H9 (cell line): ENCODE data around the gene PLD2. TPM values are rescaled to one million over a fixed set of nuclear protein-coding genes. Genes with fewer than 3 reads are reported as not detected.
"Not testable (repeated sequence)": the region's sequence is repeated elsewhere in the genome, so short reads cannot be mapped to it uniquely, and the experiment has no call there.

Experiments used
- DNase-seq: peaks from one replicate; pipeline ENCODE4 v3.0.0-alpha.2; 2017
- H2AFZ ChIP-seq: one replicate; pipeline ENCODE4 v1.6.1; 2013; ENCODE audit warnings: mild to moderate bottlenecking, low read length, control low read depth, moderate library complexity
- H2AK5ac ChIP-seq: 2 replicates; pipeline ENCODE4 v1.6.1; 2013; ENCODE audit warnings: low read length, control low read depth, mixed read lengths; ENCODE audit not compliant: insufficient read length
- H2BK120ac ChIP-seq: one replicate; pipeline ENCODE4 v1.6.1; 2013; ENCODE audit warnings: low read depth, mild to moderate bottlenecking, low read length, control low read depth, inconsistent platforms; ENCODE audit not compliant: poor library complexity, severe bottlenecking
- H2BK12ac ChIP-seq: 2 replicates; pipeline ENCODE4 v1.6.1; 2013; ENCODE audit warnings: low read length, control low read depth, mixed read lengths, low read depth; ENCODE audit not compliant: insufficient read length
- H2BK15ac ChIP-seq: 2 replicates; pipeline ENCODE4 v1.6.1; 2013; ENCODE audit warnings: low read depth, low read length, control low read depth
- H2BK20ac ChIP-seq: one replicate; pipeline ENCODE4 v1.6.1; 2013; ENCODE audit warnings: low read depth, mild to moderate bottlenecking, low read length, control low read depth, inconsistent platforms; ENCODE audit not compliant: poor library complexity, severe bottlenecking
- H2BK5ac ChIP-seq: 2 replicates; pipeline ENCODE4 v1.6.1; 2013; ENCODE audit warnings: low read length, control low read depth, mixed read lengths; ENCODE audit not compliant: insufficient read length
- H3K14ac ChIP-seq: 2 replicates; pipeline ENCODE4 v1.6.1; 2013; ENCODE audit warnings: low read length, control low read depth; ENCODE audit not compliant: insufficient read depth
- H3K18ac ChIP-seq: 2 replicates; pipeline ENCODE4 v1.6.1; 2013; ENCODE audit warnings: low read depth, mild to moderate bottlenecking, mixed read lengths, low read length, control low read depth; ENCODE audit not compliant: insufficient read length
- H3K23ac ChIP-seq: 2 replicates; pipeline ENCODE4 v1.6.1; 2013; ENCODE audit warnings: low read length, control low read depth, mixed read lengths, low read depth; ENCODE audit not compliant: insufficient read length
- H3K23me2 ChIP-seq: 2 replicates; pipeline ENCODE4 v1.6.1; 2013; ENCODE audit warnings: low read depth, mild to moderate bottlenecking, mixed read lengths, low read length, control low read depth; ENCODE audit not compliant: insufficient read length, poor library complexity, severe bottlenecking
- H3K27ac ChIP-seq: 2 replicates; pipeline ENCODE4 v1.5.1; 2013; ENCODE audit warnings: low read length, control low read depth, mixed read lengths, low read depth; ENCODE audit not compliant: insufficient read length
- H3K27me3 ChIP-seq: 2 replicates; pipeline ENCODE4 v1.6.1; 2013; ENCODE audit warnings: low read length, control low read depth, inconsistent platforms; ENCODE audit not compliant: insufficient read depth
- H3K4ac ChIP-seq: 2 replicates; pipeline ENCODE4 v1.6.1; 2013; ENCODE audit warnings: low read depth, mild to moderate bottlenecking, control low read depth, inconsistent platforms, low read length, moderate library complexity
- H3K4me1 ChIP-seq: 2 replicates; pipeline ENCODE4 v1.6.1; 2013; ENCODE audit warnings: low read length, control low read depth, inconsistent platforms; ENCODE audit not compliant: insufficient read depth
- H3K4me2 ChIP-seq: 2 replicates; pipeline ENCODE4 v1.6.1; 2013; ENCODE audit warnings: low read length, control low read depth, mixed read lengths; ENCODE audit not compliant: insufficient read length, insufficient read depth
- H3K56ac ChIP-seq: 2 replicates; pipeline ENCODE4 v1.6.1; 2013; ENCODE audit warnings: low read depth, mild to moderate bottlenecking, mixed read lengths, low read length, control low read depth; ENCODE audit not compliant: insufficient read length
- H3K79me1 ChIP-seq: 2 replicates; pipeline ENCODE4 v1.6.1; 2013; ENCODE audit warnings: low read depth, mild to moderate bottlenecking, moderate library complexity, low read length, control low read depth, inconsistent platforms; ENCODE audit not compliant: insufficient read depth, poor library complexity, severe bottlenecking
- H3K79me2 ChIP-seq: 2 replicates; pipeline ENCODE4 v1.6.1; 2013; ENCODE audit warnings: low read length, control low read depth, inconsistent platforms; ENCODE audit not compliant: insufficient read depth
- H3K9ac ChIP-seq: 2 replicates; pipeline ENCODE4 v1.6.1; 2013; ENCODE audit warnings: low read length, control low read depth, mixed read lengths; ENCODE audit not compliant: insufficient read length; ENCODE audit errors: extremely low read depth
- H3K9me3 ChIP-seq: one replicate; pipeline ENCODE4 v1.6.1; 2013; ENCODE audit warnings: low read depth, low read length, inconsistent platforms; ENCODE audit not compliant: control insufficient read depth
- H3T11ph ChIP-seq: one replicate; pipeline ENCODE4 v1.6.1; 2013; ENCODE audit warnings: mild to moderate bottlenecking, low read length, control low read depth, inconsistent platforms
- H4K20me1 ChIP-seq: one replicate; pipeline ENCODE4 v1.6.1; 2013; ENCODE audit not compliant: control insufficient read depth, insufficient read length, insufficient read depth
- H4K5ac ChIP-seq: 2 replicates; pipeline ENCODE4 v1.6.1; 2013; ENCODE audit warnings: low read depth, mild to moderate bottlenecking, mixed read lengths, low read length, control low read depth; ENCODE audit not compliant: insufficient read length
- H4K8ac ChIP-seq: replicated peaks from 2 replicates; pipeline ENCODE4 v1.6.1; 2013; ENCODE audit warnings: low read length, control low read depth, mixed read lengths, low read depth; ENCODE audit not compliant: insufficient read length
- H4K91ac ChIP-seq: 2 replicates; pipeline ENCODE4 v1.6.1; 2013; ENCODE audit warnings: low read depth, mild to moderate bottlenecking, moderate library complexity, mixed read lengths, low read length, control low read depth; ENCODE audit not compliant: insufficient read length
- H3K27ac Mint-ChIP-seq, 3 experiments: 2 replicates in 2 of 3; 3 replicates in 1 of 3; pipeline ENCODE4 v1.8.0; 2020 to 2021; ENCODE audit warnings: mixed read lengths in 3 of 3, mild to moderate bottlenecking in 1 of 3, moderate library complexity in 1 of 3
- H3K27me3 Mint-ChIP-seq: 2 replicates; pipeline ENCODE4 v1.8.0; 2021; ENCODE audit warnings: low read depth, mild to moderate bottlenecking, moderate library complexity, mixed read lengths
- H3K36me3 Mint-ChIP-seq, 3 experiments: 2 replicates in 2 of 3; 3 replicates in 1 of 3; pipeline ENCODE4 v1.8.0; 2020 to 2021; ENCODE audit warnings: low read depth in 3 of 3, mixed read lengths in 3 of 3; ENCODE audit not compliant: insufficient read depth in 1 of 3
- H3K4me1 Mint-ChIP-seq, 2 experiments: 2 replicates each; pipeline ENCODE4 v1.8.0; 2020; ENCODE audit warnings: mixed read lengths in 2 of 2
- H3K4me3 Mint-ChIP-seq, 2 experiments: 2 replicates in 1 of 2; 3 replicates in 1 of 2; pipeline ENCODE4 v1.8.0; 2020 to 2021; ENCODE audit warnings: mild to moderate bottlenecking in 2 of 2, mixed read lengths in 2 of 2, moderate library complexity in 1 of 2
- H3K9me3 Mint-ChIP-seq, 2 experiments: 2 replicates in 1 of 2; 3 replicates in 1 of 2; pipeline ENCODE4 v1.8.0; 2020; ENCODE audit warnings: mild to moderate bottlenecking in 2 of 2, mixed read lengths in 2 of 2, moderate library complexity in 1 of 2
- WGBS: extraction: QIAGEN DNeasy Blood & Tissue Kit; methylation state at CpG from one replicate; pipeline ENCODE4 v1.1.7; 2013; ENCODE audit warnings: missing lambda C conversion rate, low lambda C conversion rate, mixed read lengths; ENCODE audit not compliant: insufficient read length; ENCODE audit errors: extremely low coverage; 5-methylcytosine and 5-hydroxymethylcytosine counted together
- total RNA-seq: library from RNA; stranded (reverse); gene quantifications from 2 replicates; pipeline ENCODE4 v1.2.1, GENCODE V29; 2021

PLD2 gene
- total RNA-seq, 1 experiment from 2014 or later: 63.3 TPM

DNA sequence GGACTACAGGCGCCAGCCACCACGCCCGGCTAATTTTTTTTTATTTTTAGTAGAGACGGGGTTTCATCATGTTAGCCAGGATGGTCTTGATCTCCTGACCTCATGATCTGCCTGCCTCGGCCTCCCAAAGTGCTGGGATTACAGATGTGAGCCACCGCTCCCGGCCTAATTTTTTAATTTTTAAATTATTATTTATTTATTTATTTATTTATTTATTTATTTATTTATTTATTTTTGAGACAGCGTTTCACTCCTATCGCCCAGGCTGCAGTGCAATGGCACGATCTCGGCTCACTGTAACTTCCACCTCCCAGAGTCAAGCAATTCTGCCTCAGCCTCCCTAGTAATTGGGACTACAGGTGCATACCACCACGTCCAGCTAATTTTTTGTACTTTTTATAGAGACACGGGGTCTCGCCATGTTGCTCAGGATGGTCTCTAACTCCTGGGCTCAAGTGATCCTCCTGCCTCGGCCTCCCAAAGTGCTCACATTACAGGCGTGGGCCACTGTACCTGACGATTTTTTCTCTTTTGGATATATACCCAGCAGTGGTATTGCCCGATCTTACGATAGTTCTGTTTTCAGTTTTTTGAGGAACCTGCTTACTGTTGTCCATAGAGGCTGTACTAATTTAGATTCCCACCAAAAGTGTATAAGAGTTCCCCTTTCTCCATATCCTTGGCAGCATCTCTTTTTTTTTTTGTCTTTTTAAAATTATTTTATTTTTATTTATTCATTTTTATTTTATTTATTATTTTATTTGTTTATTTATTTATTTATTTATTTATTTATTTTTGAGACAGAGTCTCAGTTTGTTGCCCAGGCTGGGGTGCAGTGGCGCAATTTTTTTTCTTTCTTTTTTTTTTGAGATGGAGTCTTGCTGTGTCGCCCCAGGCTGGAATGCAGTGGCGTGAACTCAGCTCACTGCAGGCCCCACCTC lies 62.4 kb downstream of the PLD2 start:
- H2BK20ac ChIP-seq, H3K4me1 Mint-ChIP-seq, H2BK15ac ChIP-seq, H4K5ac ChIP-seq, H3K18ac ChIP-seq, H3K9me3 Mint-ChIP-seq, H3K4ac ChIP-seq, H3K36me3 Mint-ChIP-seq, H3K4me1 ChIP-seq, H3K9me3 ChIP-seq, H3K23me2 ChIP-seq, H4K8ac ChIP-seq, H4K91ac ChIP-seq, DNase-seq, H3K56ac ChIP-seq, H3K27ac ChIP-seq, H3K79me1 ChIP-seq, H2AFZ ChIP-seq, H3T11ph ChIP-seq, H4K20me1 ChIP-seq, H2BK12ac ChIP-seq, H3K27me3 ChIP-seq, H3K27ac Mint-ChIP-seq, H2AK5ac ChIP-seq, H2BK120ac ChIP-seq, H3K9ac ChIP-seq, H3K4me3 Mint-ChIP-seq, H3K4me2 ChIP-seq, H3K14ac ChIP-seq, H2BK5ac ChIP-seq, H3K23ac ChIP-seq, H3K79me2 ChIP-seq, H3K27me3 Mint-ChIP-seq: not testable (repeated sequence)
- WGBS: no CpG with 5 or more reads among the region's 22 CpGs
